ENCODE results near the gene BSN.

BSN gene

GRCh38 chr3:49657208-49657915 lies 103.1 kb downstream of the BSN start:
- no peak for DNase-seq

GRCh38 chr3:49658711-49659110 lies 104.4 kb downstream of the BSN start:
- no peak for DNase-seq

GRCh38 chr3:49659756-49660155 lies 105.5 kb downstream of the BSN start:
- no peak for DNase-seq

GRCh38 chr3:49661281-49661680 lies 107.0 kb downstream of the BSN start:
- no peak for DNase-seq

- no peak for DNase-seq
Measured at GRCh38 chr3:49662021-49662420, 107.7 kb downstream of the BSN start.

- DNase-seq = no peak
Measured at GRCh38 chr3:49662720-49663413, 108.6 kb downstream of the BSN start.

- DNase-seq = no peak
Measured at GRCh38 chr3:49663831-49664230, 109.6 kb downstream of the BSN start.

GRCh38 chr3:49664300-49664699 lies 110.0 kb downstream of the BSN start:
- no peak for DNase-seq

GRCh38 chr3:49665822-49666519 lies 111.7 kb downstream of the BSN start:
- no peak for DNase-seq

- DNase-seq = no peak
Measured at GRCh38 chr3:49666592-49666991, 112.3 kb downstream of the BSN start.

- no peak for DNase-seq
Measured at GRCh38 chr3:49667701-49668413, 113.6 kb downstream of the BSN start.

GRCh38 chr3:49668414-49668797 lies 114.1 kb downstream of the BSN start:
- DNase-seq = no peak

- no peak for DNase-seq
Measured at GRCh38 chr3:49668861-49669260, 114.6 kb downstream of the BSN start.

GRCh38 chr3:49669352-49669751 lies 115.1 kb downstream of the BSN start:
- no peak for DNase-seq

GRCh38 chr3:49670940-49671290 lies 116.6 kb downstream of the BSN start:
- no peak for DNase-seq

- no peak for DNase-seq
Measured at GRCh38 chr3:49671291-49672288, 117.3 kb downstream of the BSN start.

- DNase-seq = no peak
Measured at GRCh38 chr3:49673121-49673714, 118.9 kb downstream of the BSN start.

GRCh38 chr3:49673715-49674496 lies 119.6 kb downstream of the BSN start, which contains the start of gene APEH:
TSS of gene APEH (plus strand) at chr3:49674351. CDS start at chr3:49674402, 51 bp downstream.
- DNase-seq = no peak

- no peak for DNase-seq
Measured at GRCh38 chr3:49674497-49674983, 120.3 kb downstream of the BSN start.

GRCh38 chr3:49675912-49676311 lies 121.6 kb downstream of the BSN start:
- DNase-seq = no peak

All from KG1 (cell line).